Panc1 (cell line): ENCODE results near the gene CYSRT1. TPM values are rescaled to one million over a fixed set of nuclear protein-coding genes. Genes with fewer than 3 reads are reported as not detected.
A peak's percentile ranks its signal among the peaks of the same experiment; 100 is the strongest.

Source experiments
- ATAC-seq: fragments of 200-7000 bp; cut with Tn5 transposase; 2 replicates; pipeline ENCODE4 v1.9.1; 2020; ENCODE audit warnings: mild to moderate bottlenecking, moderate library complexity
- BruUV-seq: library from RNA; stranded (reverse); fragments of 400-500 nt; replicated peaks from 2 replicates; lab custom pipeline; 2021; lab: Mats Ljungman, UMichigan
- CTCF ChIA-PET: fragments of 300-600 bp; sonication (Branson Sonifier 250); formaldehyde crosslinking; loops from one replicate; lab custom pipeline; 2022; ENCODE audit warnings: antibody characterized with exemption; lab: Charles Lee
- POLR2A ChIA-PET: fragments of 300-600 bp; sonication (Branson Sonifier 250); formaldehyde crosslinking; loops from one replicate; lab custom pipeline; 2022; ENCODE audit warnings: antibody characterized with exemption; lab: Charles Lee
- DNase-seq: peaks from one replicate; pipeline ENCODE4 v3.0.0-alpha.2; 2010; ENCODE audit warnings: low read depth, low spot score
- H3K27ac ChIP-seq: 2 replicates; pipeline ENCODE4 v1.5.1; 2011; ENCODE audit warnings: mild to moderate bottlenecking, low read length, inconsistent platforms
- H3K27me3 ChIP-seq: fragments of 200-500 bp; sonication (Bioruptor generic); 2 replicates; pipeline ENCODE4 v1.6.0; 2014; ENCODE audit warnings: low read length, inconsistent platforms; ENCODE audit not compliant: control insufficient read depth, insufficient read depth
- H3K36me3 ChIP-seq: fragments of 200-500 bp; sonication (Bioruptor generic); 2 replicates; pipeline ENCODE4 v1.5.1; 2014; ENCODE audit warnings: inconsistent platforms, mild to moderate bottlenecking, low read length, moderate library complexity; ENCODE audit not compliant: control insufficient read depth, insufficient read depth
- H3K4me1 ChIP-seq: 2 replicates; pipeline ENCODE4 v1.5.1; 2011; ENCODE audit warnings: inconsistent platforms, mild to moderate bottlenecking, low read length, moderate library complexity; ENCODE audit not compliant: control insufficient read depth, insufficient read depth
- H3K4me3 ChIP-seq, 2 experiments: 2 replicates each; pipeline ENCODE4 v1.5.1; 2011 to 2012; ENCODE audit warnings: low read depth in 2 of 2, low read length in 2 of 2, mild to moderate bottlenecking in 2 of 2, inconsistent platforms in 1 of 2, moderate library complexity in 1 of 2
- H3K9me3 ChIP-seq: fragments of 200-500 bp; sonication (Bioruptor generic); 2 replicates; pipeline ENCODE4 v1.5.1; 2014; ENCODE audit warnings: low read depth, mild to moderate bottlenecking, inconsistent platforms, low read length, moderate library complexity; ENCODE audit not compliant: control insufficient read depth, insufficient read depth
- POLR2AphosphoS5 ChIP-seq: IDR thresholded peaks from 2 replicates; pipeline ENCODE4 v1.6.1; 2012; ENCODE audit warnings: mild to moderate bottlenecking, low read depth, low read length, moderate library complexity
- SIN3A ChIP-seq: IDR thresholded peaks from 2 replicates; pipeline ENCODE4 v1.6.1; 2012; ENCODE audit warnings: low read depth, mild to moderate bottlenecking, low read length, moderate library complexity, borderline replicate concordance; ENCODE audit not compliant: insufficient read depth
- TCF7L2 ChIP-seq: IDR thresholded peaks from 2 replicates; pipeline ENCODE4 v1.6.1; 2011; ENCODE audit warnings: mild to moderate bottlenecking, low read depth, low read length, inconsistent platforms
- in situ Hi-C: cut with HindIII; loops from 2 replicates; pipeline ENCODE4 v1.10.0; 2016; ENCODE audit warnings: low sequenced_read_pairs, low pct_unique_long_range_greater_than_20kb
- intact Hi-C: fragments of 100-400 bp; cut with micrococcal nuclease; formaldehyde crosslinking; loops from one replicate; pipeline ENCODE4 v1.10.0; 2022; ENCODE audit not compliant: unreplicated experiment
- total RNA-seq: library from RNA; stranded (reverse); gene quantifications from one replicate; pipeline ENCODE4 v1.2.1, GENCODE V29; 2021; ENCODE audit not compliant: unreplicated experiment
- TF ChIP-seq, protein P1 (sequence below), 2 experiments: IDR thresholded peaks; 2 replicates each; pipeline ENCODE4 v1.6.1; 2011 to 2012; ENCODE audit warnings: low read depth in 2 of 2, control low read depth in 1 of 2, low read length in 1 of 2, mild to moderate bottlenecking in 1 of 2, moderate library complexity in 1 of 2; ENCODE audit not compliant: insufficient read depth in 1 of 2
- TF ChIP-seq, protein P2 (sequence below): fragments of 450-650 bp; IDR thresholded peaks from 2 replicates; pipeline ENCODE4 v1.5.1; 2017; ENCODE audit warnings: mild to moderate bottlenecking

CYSRT1 gene
- total RNA-seq, 1 experiment from 2014 or later: 0.67 TPM

DNA sequence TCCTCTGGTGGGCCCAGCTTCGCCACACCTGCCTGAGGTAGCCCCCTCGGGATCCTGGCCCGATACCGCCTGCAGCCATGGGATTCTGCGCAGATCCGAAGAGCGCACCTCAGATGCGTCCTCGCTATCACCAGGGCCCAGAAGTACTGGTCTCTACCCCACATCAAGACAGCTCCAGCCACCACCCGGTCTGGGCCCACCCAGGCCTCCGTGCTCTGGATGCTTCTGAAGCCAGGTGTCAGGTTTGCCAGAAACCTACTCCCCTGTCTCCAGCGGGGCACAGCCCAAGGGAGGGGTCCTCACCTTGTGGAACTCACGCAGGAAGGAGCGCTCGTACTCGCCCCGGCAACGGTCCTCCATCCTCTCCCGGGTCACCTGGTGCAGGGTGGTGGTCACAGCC lies 39.1 kb upstream of the CYSRT1 start:
- ChIA-PET POLR2A (no interaction called here), CTCF (no interaction called here)
- in situ Hi-C loops (no loop called here), intact Hi-C loops (no loop called here)
- TF ChIP-seq, protein P1, sequence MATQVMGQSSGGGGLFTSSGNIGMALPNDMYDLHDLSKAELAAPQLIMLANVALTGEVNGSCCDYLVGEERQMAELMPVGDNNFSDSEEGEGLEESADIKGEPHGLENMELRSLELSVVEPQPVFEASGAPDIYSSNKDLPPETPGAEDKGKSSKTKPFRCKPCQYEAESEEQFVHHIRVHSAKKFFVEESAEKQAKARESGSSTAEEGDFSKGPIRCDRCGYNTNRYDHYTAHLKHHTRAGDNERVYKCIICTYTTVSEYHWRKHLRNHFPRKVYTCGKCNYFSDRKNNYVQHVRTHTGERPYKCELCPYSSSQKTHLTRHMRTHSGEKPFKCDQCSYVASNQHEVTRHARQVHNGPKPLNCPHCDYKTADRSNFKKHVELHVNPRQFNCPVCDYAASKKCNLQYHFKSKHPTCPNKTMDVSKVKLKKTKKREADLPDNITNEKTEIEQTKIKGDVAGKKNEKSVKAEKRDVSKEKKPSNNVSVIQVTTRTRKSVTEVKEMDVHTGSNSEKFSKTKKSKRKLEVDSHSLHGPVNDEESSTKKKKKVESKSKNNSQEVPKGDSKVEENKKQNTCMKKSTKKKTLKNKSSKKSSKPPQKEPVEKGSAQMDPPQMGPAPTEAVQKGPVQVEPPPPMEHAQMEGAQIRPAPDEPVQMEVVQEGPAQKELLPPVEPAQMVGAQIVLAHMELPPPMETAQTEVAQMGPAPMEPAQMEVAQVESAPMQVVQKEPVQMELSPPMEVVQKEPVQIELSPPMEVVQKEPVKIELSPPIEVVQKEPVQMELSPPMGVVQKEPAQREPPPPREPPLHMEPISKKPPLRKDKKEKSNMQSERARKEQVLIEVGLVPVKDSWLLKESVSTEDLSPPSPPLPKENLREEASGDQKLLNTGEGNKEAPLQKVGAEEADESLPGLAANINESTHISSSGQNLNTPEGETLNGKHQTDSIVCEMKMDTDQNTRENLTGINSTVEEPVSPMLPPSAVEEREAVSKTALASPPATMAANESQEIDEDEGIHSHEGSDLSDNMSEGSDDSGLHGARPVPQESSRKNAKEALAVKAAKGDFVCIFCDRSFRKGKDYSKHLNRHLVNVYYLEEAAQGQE (IDR thresholded peaks at IDR 0.05; ENCODE audit: insufficient read depth in 1 of 2, low read depth in 2 of 2, low read length in 1 of 2): no peak
- TF ChIP-seq POLR2AphosphoS5 (no peak), SIN3A (no peak), TCF7L2 (no peak)
- TF ChIP-seq, protein P2, sequence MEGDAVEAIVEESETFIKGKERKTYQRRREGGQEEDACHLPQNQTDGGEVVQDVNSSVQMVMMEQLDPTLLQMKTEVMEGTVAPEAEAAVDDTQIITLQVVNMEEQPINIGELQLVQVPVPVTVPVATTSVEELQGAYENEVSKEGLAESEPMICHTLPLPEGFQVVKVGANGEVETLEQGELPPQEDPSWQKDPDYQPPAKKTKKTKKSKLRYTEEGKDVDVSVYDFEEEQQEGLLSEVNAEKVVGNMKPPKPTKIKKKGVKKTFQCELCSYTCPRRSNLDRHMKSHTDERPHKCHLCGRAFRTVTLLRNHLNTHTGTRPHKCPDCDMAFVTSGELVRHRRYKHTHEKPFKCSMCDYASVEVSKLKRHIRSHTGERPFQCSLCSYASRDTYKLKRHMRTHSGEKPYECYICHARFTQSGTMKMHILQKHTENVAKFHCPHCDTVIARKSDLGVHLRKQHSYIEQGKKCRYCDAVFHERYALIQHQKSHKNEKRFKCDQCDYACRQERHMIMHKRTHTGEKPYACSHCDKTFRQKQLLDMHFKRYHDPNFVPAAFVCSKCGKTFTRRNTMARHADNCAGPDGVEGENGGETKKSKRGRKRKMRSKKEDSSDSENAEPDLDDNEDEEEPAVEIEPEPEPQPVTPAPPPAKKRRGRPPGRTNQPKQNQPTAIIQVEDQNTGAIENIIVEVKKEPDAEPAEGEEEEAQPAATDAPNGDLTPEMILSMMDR: no peak
- ATAC-seq (no peak), DNase-seq (no peak)
- Histone ChIP-seq H3K4me3 (no peak overlapping the region), H3K9me3 (no peaks in the 10 kb centered on the region), H3K27ac (no peak overlapping the region), H3K4me1 (peaks cover 18% of the 10 kb centered on the region), H3K36me3 (no peaks in the 10 kb centered on the region; the same call in 1 of the 2 replicates), H3K27me3 (no peaks in the 10 kb centered on the region)
- BruUV-seq: no TSS peak

DNA sequence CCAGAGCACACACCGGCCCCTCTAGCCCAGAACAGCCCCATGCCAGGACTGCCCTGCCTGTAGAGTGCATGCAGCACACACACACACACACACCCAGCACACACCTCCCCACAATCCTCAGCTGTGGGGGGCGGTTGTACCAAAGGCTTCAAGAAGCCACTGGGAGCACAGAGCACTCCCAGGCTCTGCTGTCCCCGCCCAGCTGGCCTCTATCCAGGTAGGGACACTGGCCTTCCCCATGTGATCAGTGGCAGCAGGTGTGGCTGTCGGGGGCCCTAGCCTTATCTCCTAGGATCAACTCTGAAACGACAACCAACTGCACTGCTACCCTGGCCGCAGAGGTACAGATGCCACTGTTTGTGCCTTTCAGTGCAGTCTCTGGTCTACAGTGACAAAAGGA lies 38.6 kb upstream of the CYSRT1 start:
- DNase-seq (no peak), ATAC-seq (no peak)
- ChIA-PET CTCF (no interaction called here), POLR2A (no interaction called here)
- intact Hi-C loops (no loop called here), in situ Hi-C loops (no loop called here)
- Histone ChIP-seq H3K4me1 (peaks cover 18% of the 10 kb centered on the region), H3K36me3 (no peaks in the 10 kb centered on the region; the same call in 1 of the 2 replicates), H3K27me3 (no peaks in the 10 kb centered on the region), H3K9me3 (no peaks in the 10 kb centered on the region), H3K4me3 (peak overlapping the region in 1 of 2 experiments; percentile 88; a peak in 2 of 4 replicates), H3K27ac (no peak overlapping the region)
- BruUV-seq: no TSS peak
- no peak for TF ChIP-seq POLR2AphosphoS5
- no peak for TF ChIP-seq TCF7L2
- no peak for TF ChIP-seq SIN3A
- TF ChIP-seq, protein P2: no peak
- TF ChIP-seq, protein P1 (IDR thresholded peaks at IDR 0.05; ENCODE audit: insufficient read depth in 1 of 2, low read depth in 2 of 2, low read length in 1 of 2): no peak
